Activated CD8-positive, alpha-beta T cell treated with anti-CD3 and anti-CD28 coated beads for 36 hours (primary cell): ENCODE measurements around the gene PIANP. TPM values are rescaled to one million over a fixed set of nuclear protein-coding genes. Genes with fewer than 3 reads are reported as not detected.
"Not testable (repeated sequence)": the region's sequence is repeated elsewhere in the genome, so short reads cannot be mapped to it uniquely, and the experiment has no call there.

Source experiments
- ATAC-seq: fragments of 200-7000 bp; cut with Tn5 transposase; one replicate; pipeline ENCODE4 v1.10.0; 2021; ENCODE audit warnings: mild to moderate bottlenecking, moderate library complexity
- CTCF ChIA-PET: fragments of 350-600 bp; sonication (Branson Sonifier 250); formaldehyde crosslinking; loops from one replicate; lab custom pipeline; 2021; ENCODE audit warnings: antibody characterized with exemption; lab: Charles Lee
- POLR2A ChIA-PET: fragments of 350-600 bp; sonication (Branson Sonifier 250); formaldehyde crosslinking; loops from one replicate; lab custom pipeline; 2021; ENCODE audit warnings: antibody characterized with exemption; lab: Charles Lee
- DNase-seq: peaks from one replicate; pipeline ENCODE4 v3.0.0-alpha.2; 2020
- H3K27ac Mint-ChIP-seq: one replicate; pipeline ENCODE4 v1.8.0; 2021; ENCODE audit warnings: mild to moderate bottlenecking, mixed read lengths
- H3K27me3 Mint-ChIP-seq: one replicate; pipeline ENCODE4 v1.8.0; 2021; ENCODE audit warnings: mixed read lengths
- H3K36me3 Mint-ChIP-seq: one replicate; pipeline ENCODE4 v1.8.0; 2021; ENCODE audit warnings: low read depth, mixed read lengths
- H3K4me1 Mint-ChIP-seq: one replicate; pipeline ENCODE4 v1.8.0; 2021; ENCODE audit warnings: low read depth, mixed read lengths
- H3K4me3 Mint-ChIP-seq: one replicate; pipeline ENCODE4 v1.8.0; 2021; ENCODE audit warnings: mild to moderate bottlenecking, moderate library complexity, mixed read lengths
- H3K9me3 Mint-ChIP-seq: one replicate; pipeline ENCODE4 v1.8.0; 2021; ENCODE audit warnings: mixed read lengths
- intact Hi-C: fragments of 100-400 bp; cut with micrococcal nuclease; formaldehyde crosslinking; loops from one replicate; pipeline ENCODE4 v1.10.0; 2022
- total RNA-seq, 2 experiments: library from RNA; stranded (reverse); gene quantifications; one replicate each; pipeline ENCODE4 v1.2.3, GENCODE V29; 2021
- TF ChIP-seq, protein P1 (sequence below): fragments of 200-600 bp; IDR thresholded peaks from one replicate; pipeline ENCODE4 v1.8.0; 2022; ENCODE audit warnings: antibody characterized with exemption, mild to moderate bottlenecking

PIANP gene
- total RNA-seq, 2 experiments from 2014 or later = not detected

DNA sequence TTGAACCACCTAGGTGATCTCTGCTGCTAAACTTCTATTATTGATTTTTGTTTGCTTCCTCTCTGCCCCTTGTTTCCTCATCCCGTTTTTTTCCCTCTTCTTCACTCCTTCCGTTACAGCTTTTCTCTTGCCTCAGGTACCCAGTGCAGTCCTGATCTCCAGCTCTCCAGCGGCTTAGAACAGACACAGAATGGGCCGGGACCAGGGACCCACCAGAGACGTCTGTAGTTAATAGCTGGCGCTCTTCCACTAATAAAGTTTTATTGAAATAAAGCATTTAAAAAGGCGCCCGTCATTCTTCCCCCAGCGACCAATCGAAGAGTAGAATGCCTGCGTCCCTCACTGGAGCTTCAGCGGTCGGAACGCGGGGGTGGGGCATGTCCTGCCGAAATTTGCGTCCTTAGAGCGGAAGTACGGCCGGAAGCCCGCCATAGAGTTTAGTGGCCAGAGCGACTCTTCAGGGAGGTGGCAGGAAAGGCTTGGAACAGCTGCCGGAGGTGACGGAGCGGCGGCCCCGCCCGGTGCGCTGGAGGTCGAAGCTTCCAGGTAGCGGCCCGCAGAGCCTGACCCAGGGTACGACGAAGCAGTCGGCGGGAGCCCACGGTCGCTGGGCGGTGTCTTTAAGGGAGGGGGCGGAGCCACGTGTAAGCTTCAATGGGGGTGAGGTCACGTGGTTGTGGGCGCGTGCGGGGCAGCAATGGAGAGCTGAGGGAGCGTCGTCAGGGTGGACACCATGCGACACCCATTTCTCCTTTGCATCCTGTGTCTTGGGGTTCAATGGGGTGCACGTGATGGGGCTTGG is 23.2 kb upstream of the PIANP start, which contains the start of gene COPS7A:
COPS7A (plus strand) TSS at position 440 of the 802 bp plus-strand sequence. CDS start 611 bp downstream, outside the sequence.
- Mint-ChIP-seq H3K4me1 (peaks cover 24% of the 10 kb centered on the region), H3K27ac (peak within 1 kb of the TSS; percentile 97), H3K36me3 (peaks cover 11% of the 10 kb centered on the region), H3K4me3 (peak within 1 kb of the TSS; percentile 85), H3K27me3 (no peaks in the 10 kb centered on the region), H3K9me3 (no peaks in the 10 kb centered on the region)
- peak; percentile 100 for DNase-seq
- POLR2A ChIA-PET = interaction anchor here (0.6 to 2.5 kb wide), 26 partner anchors 9 to 220 kb away, joined by 3 to 22 read pairs (median 5); partner anchors contain the start of genes C12orf57, CDCA3, LAG3 and MLF2
- CTCF ChIA-PET = interaction anchor here (0.8 to 2.8 kb wide), 34 partner anchors 9 to 299 kb away, joined by 3 to 33 read pairs (median 4); partner anchors contain the start of genes CDCA3, MLF2, PTMS and SPSB2
- TF ChIP-seq, protein P1, sequence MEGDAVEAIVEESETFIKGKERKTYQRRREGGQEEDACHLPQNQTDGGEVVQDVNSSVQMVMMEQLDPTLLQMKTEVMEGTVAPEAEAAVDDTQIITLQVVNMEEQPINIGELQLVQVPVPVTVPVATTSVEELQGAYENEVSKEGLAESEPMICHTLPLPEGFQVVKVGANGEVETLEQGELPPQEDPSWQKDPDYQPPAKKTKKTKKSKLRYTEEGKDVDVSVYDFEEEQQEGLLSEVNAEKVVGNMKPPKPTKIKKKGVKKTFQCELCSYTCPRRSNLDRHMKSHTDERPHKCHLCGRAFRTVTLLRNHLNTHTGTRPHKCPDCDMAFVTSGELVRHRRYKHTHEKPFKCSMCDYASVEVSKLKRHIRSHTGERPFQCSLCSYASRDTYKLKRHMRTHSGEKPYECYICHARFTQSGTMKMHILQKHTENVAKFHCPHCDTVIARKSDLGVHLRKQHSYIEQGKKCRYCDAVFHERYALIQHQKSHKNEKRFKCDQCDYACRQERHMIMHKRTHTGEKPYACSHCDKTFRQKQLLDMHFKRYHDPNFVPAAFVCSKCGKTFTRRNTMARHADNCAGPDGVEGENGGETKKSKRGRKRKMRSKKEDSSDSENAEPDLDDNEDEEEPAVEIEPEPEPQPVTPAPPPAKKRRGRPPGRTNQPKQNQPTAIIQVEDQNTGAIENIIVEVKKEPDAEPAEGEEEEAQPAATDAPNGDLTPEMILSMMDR = no peak
- intact Hi-C loops = no loop called here
- ATAC-seq = peak; percentile 94

DNA sequence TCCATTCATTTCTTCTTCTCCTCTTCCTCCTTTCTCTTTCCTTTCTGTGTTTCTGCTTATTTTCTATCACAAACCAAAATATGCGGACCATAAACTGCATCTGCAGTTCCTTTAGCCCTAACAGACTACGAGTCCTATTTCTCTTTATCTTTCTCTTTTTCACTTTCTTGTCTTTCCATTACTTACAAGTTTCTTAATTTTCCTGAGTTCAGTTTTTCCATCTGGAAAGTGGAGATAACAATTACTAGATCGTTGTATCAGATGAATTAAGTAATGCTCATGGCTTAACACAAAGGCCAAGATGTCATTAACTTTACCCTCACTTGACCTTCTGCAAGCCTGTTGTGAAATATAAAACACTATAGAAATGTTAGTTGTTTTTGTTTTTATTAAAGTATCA is 22.2 kb upstream of the PIANP start:
- Mint-ChIP-seq H3K9me3 (no peaks in the 10 kb centered on the region), H3K27me3 (no peaks in the 10 kb centered on the region), H3K36me3 (peaks cover 10% of the 10 kb centered on the region), H3K4me3 (peak overlapping the region; percentile 85), H3K4me1 (peaks cover 24% of the 10 kb centered on the region), H3K27ac (peak overlapping the region; percentile 97)
- TF ChIP-seq, protein P1 = no peak
- ChIA-PET POLR2A (interaction anchor here (0.7 to 2.5 kb wide), 8 partner anchors 13 to 129 kb away, joined by 3 to 22 read pairs (median 6); partner anchors contain the start of genes CDCA3, LAG3, MLF2 and USP5), CTCF (interaction anchor here (0.9 to 2.8 kb wide), 18 partner anchors 9 to 129 kb away, joined by 3 to 33 read pairs (median 7); partner anchors contain the start of genes CDCA3, MLF2, PTMS and USP5)
- intact Hi-C loops = no loop called here
- ATAC-seq = no peak
- DNase-seq = no peak

DNA sequence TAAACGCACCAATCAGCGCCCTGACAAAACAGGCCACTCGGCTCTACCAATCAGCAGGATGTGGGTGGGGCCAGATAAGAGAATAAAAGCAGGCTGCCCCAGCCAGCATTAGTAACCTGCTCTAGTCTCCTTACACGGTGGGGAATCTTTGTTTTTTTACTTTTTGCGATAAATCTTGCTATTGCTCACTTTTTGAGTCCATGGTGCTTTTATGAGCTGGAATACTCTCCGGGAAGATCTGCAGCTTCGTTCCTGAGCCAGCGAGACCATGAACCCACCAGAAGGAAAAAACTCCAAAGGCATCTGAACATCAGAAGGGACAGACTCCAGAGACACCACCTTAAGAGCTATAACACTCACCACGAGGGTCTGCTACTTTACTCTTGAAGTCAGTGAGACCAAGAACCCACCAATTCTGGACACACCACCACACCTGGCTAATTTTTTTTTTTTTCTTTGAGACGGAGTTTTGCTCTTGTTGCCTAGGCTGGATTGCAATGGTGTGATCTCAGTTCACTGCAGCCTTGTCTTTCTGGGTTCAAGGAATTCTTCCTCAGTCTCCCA is 16.3 kb upstream of the PIANP start:
- DNase-seq = no peak
- POLR2A ChIA-PET = interaction anchor here (0.6 to 1.4 kb wide), 3 partner anchors 36 to 185 kb away, joined by 3 to 5 read pairs (median 3); partner anchors contain the start of gene MLF2
- no peaks in the 10 kb centered on the region for H3K27me3 Mint-ChIP-seq
- no peak for ATAC-seq
- no peaks in the 10 kb centered on the region for H3K9me3 Mint-ChIP-seq
- H3K36me3 Mint-ChIP-seq = no peaks in the 10 kb centered on the region
- CTCF ChIA-PET = interaction anchor here (1.0 kb wide), 1 partner anchor 36 kb away, joined by 3 read pairs; the partner anchor contains the start of gene MLF2
- TF ChIP-seq, protein P1 = no peak
- no peak overlapping the region for H3K4me3 Mint-ChIP-seq
- intact Hi-C loops = no loop called here
- H3K27ac Mint-ChIP-seq = no peak overlapping the region
- peaks cover 2% of the 10 kb centered on the region for H3K4me1 Mint-ChIP-seq

DNA sequence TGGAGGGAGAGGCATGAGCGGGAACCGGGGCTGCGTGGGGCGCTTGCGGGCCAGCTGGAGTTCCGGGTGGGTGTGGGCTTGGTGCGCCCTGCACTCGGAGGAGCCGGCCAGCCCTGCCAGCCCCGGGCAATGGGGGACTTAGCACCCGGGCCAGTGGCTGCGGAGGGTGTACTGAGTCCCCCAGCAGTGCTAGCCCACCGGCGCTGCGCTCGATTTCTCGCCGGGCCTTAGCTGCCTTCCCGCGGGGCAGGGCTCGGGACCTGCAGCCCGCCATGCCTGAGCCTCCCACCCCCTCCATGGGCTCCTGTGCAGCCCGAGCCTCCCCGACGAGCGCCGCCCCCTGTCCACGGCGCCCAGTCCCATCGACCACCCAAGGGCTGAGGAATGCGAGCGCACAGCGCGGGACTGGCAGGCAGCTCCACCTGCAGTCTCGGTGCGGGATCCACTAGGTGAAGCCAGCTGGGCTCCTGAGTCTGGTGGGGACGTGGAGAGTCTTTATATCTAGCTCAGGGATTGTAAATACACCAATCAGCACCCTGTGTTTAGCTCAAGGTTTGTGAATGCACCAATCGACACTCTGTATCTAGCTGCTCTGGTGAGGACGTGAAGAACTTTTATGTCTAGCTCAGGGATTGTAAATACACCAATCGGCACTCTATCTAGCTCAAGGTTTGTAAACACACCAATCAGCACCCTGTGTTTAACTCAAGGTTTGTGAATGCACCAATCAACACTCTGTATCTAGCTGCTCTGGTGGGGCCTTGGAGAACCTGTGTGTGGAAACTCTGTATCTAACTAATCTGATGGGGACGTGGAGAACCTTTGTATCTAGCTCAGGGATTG is 15.6 kb upstream of the PIANP start:
- POLR2A ChIA-PET = interaction anchor here (0.6 to 1.4 kb wide), 3 partner anchors 8 to 85 kb away, joined by 3 to 5 read pairs (median 3); partner anchors contain the start of genes COPS7A and MLF2
- H3K4me3 Mint-ChIP-seq, CTCF ChIA-PET, H3K9me3 Mint-ChIP-seq, H3K27me3 Mint-ChIP-seq, ATAC-seq, H3K27ac Mint-ChIP-seq, intact Hi-C loops, H3K36me3 Mint-ChIP-seq, H3K4me1 Mint-ChIP-seq, DNase-seq: not testable (repeated sequence)
